ENCODE measurements around the gene PROM2. TPM values are rescaled to one million over a fixed set of nuclear protein-coding genes. Genes with fewer than 3 reads are reported as not detected.
A peak's percentile ranks its signal among the peaks of the same experiment; 100 is the strongest.

The PROM2 gene
- total RNA-seq, 1 donor from 2014 or later: 1.3 TPM

DNA sequence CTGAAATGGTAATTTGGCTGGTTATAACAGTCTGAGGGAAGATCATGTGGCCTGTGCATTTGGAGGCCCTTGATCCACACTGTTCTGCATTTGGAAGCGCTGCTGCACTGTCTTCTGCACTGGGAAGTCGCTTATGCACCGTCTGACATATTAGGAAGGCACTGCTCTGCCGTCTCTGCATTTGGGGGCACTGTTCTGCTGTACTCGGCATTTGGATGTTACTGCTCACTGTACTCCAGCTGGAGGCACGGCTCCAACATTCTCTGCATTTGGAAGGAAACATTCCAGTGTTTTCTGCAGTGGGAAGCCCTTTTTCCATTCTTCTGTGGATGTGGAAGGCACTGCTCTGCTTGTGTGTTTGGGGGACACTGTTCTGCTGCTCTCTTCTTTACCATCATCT lies 9.6 kb upstream of the PROM2 start:
- peak; percentile 40 for DNase-seq (ENCODE audit: extremely low spot score, unreplicated experiment)
- Mint-ChIP-seq H3K36me3 (ENCODE audit: unreplicated experiment) (no peaks in the 10 kb centered on the region), H3K4me3 (ENCODE audit: unreplicated experiment) (no peak overlapping the region), H3K4me1 (ENCODE audit: unreplicated experiment) (no peaks in the 10 kb centered on the region), H3K9me3 (ENCODE audit: unreplicated experiment) (peaks cover 3% of the 10 kb centered on the region), H3K27me3 (ENCODE audit: unreplicated experiment) (no peaks in the 10 kb centered on the region), H3K27ac (ENCODE audit: unreplicated experiment) (no peak overlapping the region)
- TF ChIP-seq, protein P1, sequence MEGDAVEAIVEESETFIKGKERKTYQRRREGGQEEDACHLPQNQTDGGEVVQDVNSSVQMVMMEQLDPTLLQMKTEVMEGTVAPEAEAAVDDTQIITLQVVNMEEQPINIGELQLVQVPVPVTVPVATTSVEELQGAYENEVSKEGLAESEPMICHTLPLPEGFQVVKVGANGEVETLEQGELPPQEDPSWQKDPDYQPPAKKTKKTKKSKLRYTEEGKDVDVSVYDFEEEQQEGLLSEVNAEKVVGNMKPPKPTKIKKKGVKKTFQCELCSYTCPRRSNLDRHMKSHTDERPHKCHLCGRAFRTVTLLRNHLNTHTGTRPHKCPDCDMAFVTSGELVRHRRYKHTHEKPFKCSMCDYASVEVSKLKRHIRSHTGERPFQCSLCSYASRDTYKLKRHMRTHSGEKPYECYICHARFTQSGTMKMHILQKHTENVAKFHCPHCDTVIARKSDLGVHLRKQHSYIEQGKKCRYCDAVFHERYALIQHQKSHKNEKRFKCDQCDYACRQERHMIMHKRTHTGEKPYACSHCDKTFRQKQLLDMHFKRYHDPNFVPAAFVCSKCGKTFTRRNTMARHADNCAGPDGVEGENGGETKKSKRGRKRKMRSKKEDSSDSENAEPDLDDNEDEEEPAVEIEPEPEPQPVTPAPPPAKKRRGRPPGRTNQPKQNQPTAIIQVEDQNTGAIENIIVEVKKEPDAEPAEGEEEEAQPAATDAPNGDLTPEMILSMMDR (IDR thresholded peaks at IDR 0.05): no peak

DNA sequence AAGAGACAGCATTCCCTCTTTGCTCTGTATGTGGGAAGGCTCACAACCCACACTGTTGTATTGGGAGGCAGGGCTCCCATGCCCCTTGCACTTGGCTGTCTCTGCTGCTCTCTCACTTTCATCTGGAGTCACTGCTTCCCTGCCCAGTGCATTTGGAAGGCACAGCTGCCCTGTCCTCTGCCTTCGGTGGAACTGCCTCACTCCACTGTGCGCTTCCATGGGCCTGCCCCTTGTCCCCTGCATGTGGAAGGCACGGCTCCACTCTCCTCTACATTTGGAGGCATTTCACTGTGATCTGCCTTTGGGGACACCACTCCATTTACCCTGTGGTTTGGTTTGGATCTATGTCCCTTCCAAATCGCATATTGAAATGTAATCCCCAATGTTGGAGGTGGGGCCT lies 9.1 kb upstream of the PROM2 start:
- TF ChIP-seq, protein P1 (IDR thresholded peaks at IDR 0.05): no peak
- Mint-ChIP-seq H3K27me3 (ENCODE audit: unreplicated experiment) (no peaks in the 10 kb centered on the region), H3K4me3 (ENCODE audit: unreplicated experiment) (no peak overlapping the region), H3K4me1 (ENCODE audit: unreplicated experiment) (no peaks in the 10 kb centered on the region), H3K9me3 (ENCODE audit: unreplicated experiment) (peaks cover 7% of the 10 kb centered on the region), H3K27ac (ENCODE audit: unreplicated experiment) (no peak overlapping the region), H3K36me3 (ENCODE audit: unreplicated experiment) (no peaks in the 10 kb centered on the region)
- DNase-seq (ENCODE audit: extremely low spot score, unreplicated experiment): peak; percentile 51

DNA sequence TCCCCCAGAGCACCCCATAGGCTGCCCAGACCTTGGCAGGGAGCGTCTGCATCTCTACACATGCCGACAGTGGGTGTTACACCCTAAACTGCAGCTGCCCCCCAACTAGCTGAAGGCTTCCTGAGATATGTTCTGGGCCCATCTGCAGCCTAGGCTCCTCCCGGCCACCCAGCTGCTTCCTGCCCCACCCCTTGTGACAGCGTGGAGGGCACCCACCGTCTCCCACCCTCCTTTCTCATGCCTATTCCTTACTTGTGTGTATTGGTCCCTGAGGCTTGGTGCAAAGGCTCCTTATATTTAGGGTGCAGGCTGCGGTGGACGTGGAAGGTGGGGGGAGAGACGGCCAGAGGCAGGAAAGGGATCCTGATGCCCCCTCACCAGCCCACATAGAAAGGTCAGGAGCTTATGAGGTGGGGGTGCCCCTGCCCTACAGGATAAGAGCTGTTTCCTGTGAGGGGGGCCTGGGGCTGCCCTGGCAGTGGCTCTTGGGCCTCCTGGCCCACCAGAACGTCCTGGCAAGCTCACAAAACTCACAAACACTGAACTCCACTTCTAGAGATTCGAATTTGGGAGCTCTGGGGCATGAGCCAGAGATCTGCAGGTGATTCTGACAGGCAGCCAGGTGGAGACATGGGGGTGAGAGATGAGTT lies 7.3 kb upstream of the PROM2 start:
- TF ChIP-seq, protein P1 (IDR thresholded peaks at IDR 0.05): no peak
- H3K4me3 Mint-ChIP-seq (ENCODE audit: unreplicated experiment): no peak overlapping the region
- H3K9me3 Mint-ChIP-seq (ENCODE audit: unreplicated experiment): peaks cover 7% of the 10 kb centered on the region
- DNase-seq (ENCODE audit: extremely low spot score, unreplicated experiment): peak; percentile 57
- H3K4me1 Mint-ChIP-seq (ENCODE audit: unreplicated experiment): no peaks in the 10 kb centered on the region
- H3K36me3 Mint-ChIP-seq (ENCODE audit: unreplicated experiment): no peaks in the 10 kb centered on the region
- no peak overlapping the region for H3K27ac Mint-ChIP-seq (ENCODE audit: unreplicated experiment)
- no peaks in the 10 kb centered on the region for H3K27me3 Mint-ChIP-seq (ENCODE audit: unreplicated experiment)

DNA sequence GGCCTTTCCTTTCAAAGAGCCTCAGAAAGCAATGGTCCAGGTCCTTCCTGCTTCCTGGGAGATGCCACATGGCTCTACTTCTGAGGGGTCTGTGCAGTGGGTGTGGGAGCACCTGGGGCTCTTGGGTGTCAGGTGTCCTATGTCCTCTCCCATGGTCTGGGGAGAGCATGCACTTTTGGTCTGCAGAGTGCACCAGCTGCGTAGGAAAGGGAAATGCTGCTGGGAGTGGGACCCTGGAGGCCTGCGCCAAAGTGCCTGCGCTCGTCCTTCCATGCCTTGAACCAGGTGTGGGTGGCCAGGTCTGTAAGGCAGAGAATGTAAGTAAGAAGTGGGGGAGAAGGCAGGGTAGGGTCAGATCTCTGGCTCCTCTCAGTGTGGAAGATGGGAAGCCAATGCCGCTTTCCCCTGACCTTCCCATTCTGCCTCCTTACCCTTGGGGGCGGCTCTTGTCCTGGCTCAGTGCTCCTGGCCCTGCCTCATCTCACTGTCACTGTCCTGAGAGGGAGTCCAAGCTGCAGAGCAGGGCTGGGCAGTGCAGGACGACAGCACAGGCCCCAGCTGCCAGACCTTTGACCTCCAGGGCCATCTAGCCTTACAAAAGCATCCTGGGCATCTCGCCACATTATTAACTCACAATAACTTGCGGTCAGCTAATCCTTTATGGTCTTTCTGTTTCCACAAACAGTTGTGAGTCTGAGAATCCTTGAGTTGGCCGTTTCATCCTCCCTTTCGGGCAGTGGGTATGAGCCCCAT lies 6.6 kb upstream of the PROM2 start:
- Mint-ChIP-seq H3K36me3 (ENCODE audit: unreplicated experiment) (no peaks in the 10 kb centered on the region), H3K4me3 (ENCODE audit: unreplicated experiment) (no peak overlapping the region), H3K27ac (ENCODE audit: unreplicated experiment) (no peak overlapping the region), H3K27me3 (ENCODE audit: unreplicated experiment) (no peaks in the 10 kb centered on the region), H3K4me1 (ENCODE audit: unreplicated experiment) (no peaks in the 10 kb centered on the region), H3K9me3 (ENCODE audit: unreplicated experiment) (peaks cover 7% of the 10 kb centered on the region)
- TF ChIP-seq, protein P1 (IDR thresholded peaks at IDR 0.05): no peak
- peak; percentile 80 for DNase-seq (ENCODE audit: extremely low spot score, unreplicated experiment)
